Epidermal melanocyte (primary cell): Measurements from ENCODE around the gene LSM8.
"Not testable (repeated sequence)": the region's sequence is repeated elsewhere in the genome, so short reads cannot be mapped to it uniquely, and the experiment has no call there.

Source experiments
- DNase-seq: peaks from one replicate; pipeline ENCODE4 v3.0.0; 2011; ENCODE audit warnings: low spot score; ENCODE audit not compliant: insufficient read length

The LSM8 gene

GRCh38 chr7:118183786-118184564, at the start of gene LSM8:
Gene LSM8, plus strand, starts transcription at chr7:118184164. Its CDS starts 60 bp downstream, at chr7:118184224.
- DNase-seq, result peak; percentile 80

GRCh38 chr7:118134420-118134819, 49.5 kb upstream of the LSM8 start:
- not testable (repeated sequence) for DNase-seq

- DNase-seq, result no peak
Observed at GRCh38 chr7:118140468-118140867, 43.5 kb upstream of the LSM8 start.

- DNase-seq, result no peak
Observed at GRCh38 chr7:118142012-118142411, 42.0 kb upstream of the LSM8 start.

DNA sequence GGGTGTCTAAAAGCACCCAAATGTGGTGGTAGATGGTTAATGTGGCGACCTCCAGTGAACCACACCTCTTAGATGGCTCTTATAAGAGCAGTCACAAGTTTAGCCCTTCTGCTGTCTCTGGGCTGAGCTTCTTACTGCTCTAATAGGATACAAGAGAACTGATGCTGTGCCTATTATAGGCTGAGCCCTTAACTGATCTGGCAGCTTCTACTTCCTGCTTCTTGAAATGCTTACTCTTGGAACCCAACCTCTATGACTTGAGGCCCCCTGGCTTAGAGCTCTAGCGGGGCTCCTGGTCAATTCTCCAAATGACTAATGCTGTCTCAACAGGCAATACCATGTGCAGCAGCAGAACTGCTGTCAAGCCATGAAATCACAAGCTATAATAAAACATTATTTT, 35.0 kb upstream of the LSM8 start:
- no peak for DNase-seq

DNA sequence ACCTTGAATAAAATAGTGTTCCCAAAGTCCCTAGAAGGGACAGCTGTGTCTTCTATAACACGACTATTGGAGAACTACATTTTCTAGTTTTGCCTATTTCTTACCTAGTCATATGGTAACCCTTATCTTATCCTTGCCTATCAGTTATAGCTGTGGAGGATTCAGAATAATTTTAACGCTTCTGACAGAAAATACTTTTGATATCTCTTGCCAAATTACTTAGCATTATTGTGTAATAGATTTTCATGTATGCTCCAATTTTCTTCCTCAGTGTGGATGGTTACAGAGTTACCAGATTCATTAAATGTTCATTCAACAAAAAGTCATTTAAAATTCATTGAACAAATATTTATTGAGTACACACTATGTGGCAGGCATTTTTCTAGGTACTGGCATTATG, 34.6 kb upstream of the LSM8 start:
- DNase-seq, result no peak

DNA sequence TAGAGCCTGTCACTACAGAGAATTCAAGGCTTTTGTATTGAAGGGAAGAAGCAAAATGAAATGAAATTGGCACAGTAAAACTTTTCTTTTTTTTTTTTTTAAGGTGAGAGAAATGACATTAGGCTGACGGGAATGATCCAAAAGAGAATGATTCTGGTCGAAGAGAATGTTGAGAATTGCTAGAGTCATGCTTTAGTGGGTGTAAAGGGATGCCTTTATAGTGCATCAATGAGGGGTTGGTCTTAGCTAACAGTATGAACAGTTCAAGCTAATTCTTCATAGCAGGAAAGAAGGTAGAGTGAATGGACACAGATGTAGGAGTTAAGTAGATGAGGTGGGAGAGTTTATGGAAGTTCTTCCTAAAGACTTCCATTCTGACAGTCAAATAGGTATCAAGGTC, 32.3 kb upstream of the LSM8 start:
- no peak for DNase-seq

DNA sequence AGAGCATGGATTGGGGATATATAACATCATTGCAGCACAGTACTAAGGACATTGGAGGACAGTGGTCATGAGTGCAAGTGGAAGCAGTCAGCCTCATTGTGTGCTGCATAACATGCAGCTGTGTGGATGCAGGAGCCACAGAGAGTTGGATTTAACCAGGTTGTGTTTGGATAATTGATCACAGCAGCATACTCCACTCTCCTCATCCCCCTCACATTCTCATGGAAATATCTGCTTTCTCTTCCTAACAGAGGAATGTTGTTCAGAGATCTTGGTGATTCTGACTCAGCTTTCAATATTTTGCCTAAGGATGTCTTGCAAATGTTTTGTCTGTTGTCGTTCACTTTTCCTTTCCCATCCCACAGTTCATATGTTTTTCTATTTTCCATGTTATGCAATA, 31.8 kb upstream of the LSM8 start:
- DNase-seq, result no peak

GRCh38 chr7:118152654-118153053, 31.3 kb upstream of the LSM8 start:
- DNase-seq, result no peak

- no peak for DNase-seq
Observed at GRCh38 chr7:118153551-118154177, 30.3 kb upstream of the LSM8 start.

DNA sequence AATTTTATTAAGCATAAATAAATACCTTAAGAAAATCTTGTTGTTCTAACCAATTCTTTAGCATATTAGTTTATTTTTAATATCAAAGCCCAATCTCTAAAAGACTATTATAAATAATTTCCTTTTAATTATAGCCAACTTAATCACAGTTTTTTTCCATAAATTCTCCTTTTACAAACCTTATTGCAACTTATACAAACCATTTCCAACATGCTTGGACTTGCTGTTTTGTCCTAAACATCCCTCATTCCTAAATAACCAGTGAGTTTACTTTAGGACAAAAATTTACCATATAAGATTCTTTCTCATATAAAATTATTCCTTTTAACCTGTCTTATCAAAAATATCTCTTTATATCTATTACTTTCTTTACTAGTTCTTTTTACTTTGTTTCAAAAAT, 25.2 kb upstream of the LSM8 start:
- no peak for DNase-seq

GRCh38 chr7:118169146-118169545, 14.8 kb upstream of the LSM8 start:
- DNase-seq, result no peak

- DNase-seq, result no peak
Observed at GRCh38 chr7:118175740-118176139, 8.2 kb upstream of the LSM8 start.

- DNase-seq, result no peak
Observed at GRCh38 chr7:118179191-118179590, 4.8 kb upstream of the LSM8 start.

DNA sequence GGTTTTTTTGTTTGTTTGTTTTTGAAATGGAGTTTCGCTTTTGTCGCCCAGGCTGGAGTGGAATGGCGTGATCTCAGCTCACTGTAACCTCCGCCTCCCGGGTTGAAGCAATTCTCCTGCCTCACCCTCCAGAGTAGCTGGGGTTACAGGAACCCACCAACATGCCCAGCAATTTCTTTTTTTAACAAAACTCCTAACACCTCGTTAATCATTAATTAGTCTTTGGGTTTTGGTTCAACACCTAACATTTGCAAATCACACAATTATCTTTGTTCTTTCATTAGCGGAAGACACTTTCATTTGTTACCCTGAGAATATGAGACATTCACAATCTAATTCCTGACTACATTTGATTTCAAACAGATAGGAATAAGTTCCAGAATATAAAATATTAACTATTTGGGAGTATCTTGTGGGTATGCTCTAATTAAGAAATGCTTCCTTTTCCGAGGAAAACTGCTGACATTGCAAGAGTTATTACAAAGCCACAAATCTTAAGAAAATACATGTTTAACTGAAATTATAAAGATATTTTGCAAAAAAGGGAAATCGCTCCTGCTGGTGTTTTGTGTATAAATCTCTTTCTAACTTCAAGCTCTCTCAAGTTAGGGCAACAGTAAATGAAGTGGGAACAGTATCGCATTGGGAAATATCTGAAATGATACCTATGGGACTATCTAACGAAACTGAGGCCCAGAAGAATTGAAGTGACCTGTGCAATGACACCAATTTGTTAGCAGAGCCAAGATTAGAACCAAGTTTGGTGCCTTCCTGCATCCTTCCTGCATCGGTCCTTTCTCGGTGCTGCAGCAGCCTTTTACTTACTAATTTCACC, 1.2 kb upstream of the LSM8 start:
- DNase-seq, result no peak

- DNase-seq, result no peak
Observed at GRCh38 chr7:118183428-118183785, 557 bp upstream of the LSM8 start.

GRCh38 chr7:118184565-118184940, 589 bp downstream of the LSM8 start:
- DNase-seq, result no peak

DNA sequence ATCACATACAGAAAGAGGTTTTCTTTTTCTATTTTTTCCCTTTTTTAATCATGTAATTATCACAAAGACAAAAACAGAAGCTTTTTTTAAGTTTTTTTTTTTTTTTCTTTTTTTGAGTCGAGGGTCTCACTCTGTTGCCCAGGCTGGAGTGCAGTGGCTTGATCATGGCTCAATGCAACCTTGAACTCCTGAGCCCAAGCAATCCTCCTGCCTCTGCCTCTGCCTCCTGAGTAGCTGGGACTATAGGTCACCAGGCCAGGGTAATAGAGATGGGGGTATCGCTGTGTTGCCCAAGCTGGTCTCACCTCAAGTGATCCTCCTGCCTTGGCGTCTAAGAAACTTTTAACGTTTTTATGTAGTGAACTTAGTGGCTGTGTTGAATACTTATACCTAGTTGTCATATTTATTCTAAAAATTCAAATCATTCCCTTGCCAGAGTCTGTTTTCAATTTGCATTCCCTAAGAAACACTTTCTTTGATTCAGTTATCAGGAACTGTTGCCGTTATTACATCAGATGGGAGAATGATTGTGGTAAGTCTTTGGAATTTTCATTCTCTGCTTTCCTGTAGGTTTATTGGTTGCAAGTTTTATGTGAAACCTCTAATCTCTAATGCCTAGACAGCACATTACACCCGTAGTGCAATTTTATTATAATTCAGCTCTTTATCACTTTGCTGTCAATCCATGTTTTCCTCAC, 1.3 kb downstream of the LSM8 start:
- DNase-seq, result no peak

DNA sequence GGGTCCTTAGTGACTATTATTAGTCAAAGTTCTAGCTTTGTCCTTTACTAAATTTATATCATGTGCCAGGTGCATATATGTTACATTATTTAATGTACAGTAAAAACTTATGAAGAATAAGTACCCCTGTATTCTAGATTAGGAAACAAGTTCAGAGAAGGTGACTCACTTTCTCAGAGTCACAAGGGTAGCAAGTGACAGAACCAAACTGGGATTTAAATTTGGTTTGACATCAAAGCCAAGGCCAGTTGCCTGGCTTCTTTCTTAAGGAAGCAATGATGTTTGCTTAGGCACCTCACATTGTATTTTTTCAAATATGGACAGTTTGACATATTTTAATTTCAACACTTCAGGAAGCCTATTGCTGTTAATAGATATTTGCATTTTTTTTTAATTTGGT, 2.5 kb downstream of the LSM8 start:
- no peak for DNase-seq

DNA sequence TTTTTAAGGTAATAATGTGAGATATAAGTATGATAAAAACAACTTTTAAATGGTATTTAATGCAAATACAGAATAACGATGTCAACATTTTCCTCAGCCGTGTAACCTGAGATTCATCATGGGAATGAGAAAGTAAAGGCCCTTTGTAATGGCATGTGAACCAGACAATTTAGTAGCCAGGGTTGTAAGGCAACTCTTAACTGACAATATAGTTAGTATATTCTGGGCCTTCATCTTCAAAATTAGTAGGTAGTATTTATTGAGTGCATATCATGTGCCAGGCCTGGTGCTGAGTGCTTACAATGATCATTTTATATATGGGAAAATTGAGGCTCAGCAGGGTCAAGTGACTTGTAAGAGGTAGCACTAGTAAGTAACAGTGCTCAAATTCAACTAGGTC, 10.6 kb downstream of the LSM8 start:
- no peak for DNase-seq

DNA sequence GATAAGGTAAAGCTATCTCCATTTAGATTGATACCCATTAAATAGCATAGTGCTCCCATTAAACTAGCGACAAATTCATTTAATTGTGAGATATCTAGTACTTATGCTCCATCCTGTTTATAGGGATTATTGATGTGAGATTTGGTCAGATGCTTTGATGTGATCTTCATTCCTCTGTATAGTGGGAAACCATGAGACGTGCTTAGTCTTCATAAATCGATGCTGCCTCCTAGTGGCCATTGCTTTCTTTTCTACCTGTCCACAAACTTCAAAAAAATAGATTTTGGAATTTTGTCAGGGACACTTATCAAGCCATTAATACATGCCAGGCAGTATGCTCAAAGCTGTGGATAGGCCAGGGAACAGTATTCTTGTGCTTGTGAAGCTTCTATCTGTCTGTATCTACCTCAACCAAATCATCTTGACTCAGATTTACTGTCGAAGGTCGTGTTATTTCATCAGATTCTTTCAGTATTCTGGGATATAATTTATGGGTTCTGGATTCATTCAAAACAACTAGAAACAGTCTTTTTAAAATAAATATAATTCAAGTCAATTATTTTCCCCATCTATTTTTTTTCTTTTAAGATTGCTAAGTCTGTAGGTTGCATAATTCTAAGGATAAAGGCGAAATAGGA, 12.0 kb downstream of the LSM8 start:
- no peak for DNase-seq
